Measurements from ENCODE around the gene EFNA5. TPM values are rescaled to one million over a fixed set of nuclear protein-coding genes. Genes with fewer than 3 reads are reported as not detected.

The EFNA5 gene
- total RNA-seq, 1 donor from 2014 or later, result 38.9 TPM

GRCh38 chr5:107370396-107370968 lies 300.3 kb downstream of the EFNA5 start:
- Mint-ChIP-seq H3K4me1 (ENCODE audit: low read depth) (peaks cover 24% of the 10 kb centered on the region), H3K27me3 (ENCODE audit: low read depth) (no peaks in the 10 kb centered on the region), H3K27ac (ENCODE audit: unreplicated experiment) (no peak overlapping the region), H3K9me3 (ENCODE audit: low read depth) (no peaks in the 10 kb centered on the region), H3K4me3 (ENCODE audit: unreplicated experiment) (no peak overlapping the region), H3K36me3 (ENCODE audit: low read depth) (no peaks in the 10 kb centered on the region)
- no peak for TF ChIP-seq CTCF (IDR thresholded peaks at IDR 0.05)
- no peak for DNase-seq (ENCODE audit: low spot score)

DNA sequence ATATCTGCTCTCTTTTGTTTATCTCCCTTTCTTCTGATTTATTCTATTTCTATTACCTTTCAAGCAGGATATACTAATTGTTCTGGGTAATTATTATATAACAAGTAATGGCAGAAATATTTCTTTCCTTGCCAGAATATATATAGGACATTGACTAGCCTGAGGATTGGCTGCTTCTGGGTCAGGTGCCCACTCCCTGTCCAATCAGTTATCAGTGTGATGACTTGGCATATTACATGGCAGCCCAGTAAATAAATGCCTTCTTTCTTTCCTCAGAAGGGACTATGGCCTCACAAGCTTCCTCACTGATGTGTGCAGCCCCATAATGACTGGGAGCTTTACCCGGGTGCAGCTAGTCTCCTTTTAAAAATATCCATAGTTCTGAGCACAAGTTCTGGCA lies 301.1 kb downstream of the EFNA5 start:
- Mint-ChIP-seq H3K4me1 (ENCODE audit: low read depth) (peaks cover 27% of the 10 kb centered on the region), H3K27ac (ENCODE audit: unreplicated experiment) (no peak overlapping the region), H3K4me3 (ENCODE audit: unreplicated experiment) (no peak overlapping the region), H3K9me3 (ENCODE audit: low read depth) (no peaks in the 10 kb centered on the region), H3K27me3 (ENCODE audit: low read depth) (no peaks in the 10 kb centered on the region), H3K36me3 (ENCODE audit: low read depth) (no peaks in the 10 kb centered on the region)
- TF ChIP-seq CTCF (IDR thresholded peaks at IDR 0.05), result no peak
- no peak for DNase-seq (ENCODE audit: low spot score)

DNA sequence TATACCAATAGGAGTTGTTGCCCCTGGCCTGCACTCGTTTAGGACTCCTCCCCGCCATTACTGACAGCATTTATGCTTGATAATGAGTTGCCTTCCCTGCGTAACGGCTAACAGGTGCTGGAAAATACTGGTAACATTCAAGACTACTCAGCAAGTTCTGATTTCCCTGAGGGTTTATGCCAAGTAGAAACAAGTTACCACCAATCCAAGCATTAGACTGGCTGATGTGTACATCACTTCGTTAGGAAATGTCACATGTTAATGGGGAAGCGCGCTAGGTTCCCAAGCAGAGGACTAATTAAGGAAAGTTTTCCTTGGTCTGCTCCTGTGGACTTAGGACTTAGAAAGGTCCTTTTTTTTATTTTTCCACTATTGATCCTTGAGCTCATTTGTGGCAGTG lies 302.1 kb downstream of the EFNA5 start:
- Mint-ChIP-seq H3K27ac (ENCODE audit: unreplicated experiment) (no peak overlapping the region), H3K4me3 (ENCODE audit: unreplicated experiment) (no peak overlapping the region), H3K9me3 (ENCODE audit: low read depth) (no peaks in the 10 kb centered on the region), H3K27me3 (ENCODE audit: low read depth) (no peaks in the 10 kb centered on the region), H3K4me1 (ENCODE audit: low read depth) (peaks cover 27% of the 10 kb centered on the region), H3K36me3 (ENCODE audit: low read depth) (no peaks in the 10 kb centered on the region)
- no peak for TF ChIP-seq CTCF (IDR thresholded peaks at IDR 0.05)
- no peak for DNase-seq (ENCODE audit: low spot score)

- no peaks in the 10 kb centered on the region for H3K9me3 Mint-ChIP-seq (ENCODE audit: low read depth)
- TF ChIP-seq CTCF (IDR thresholded peaks at IDR 0.05), result no peak
- H3K27ac Mint-ChIP-seq (ENCODE audit: unreplicated experiment), result no peak overlapping the region
- DNase-seq (ENCODE audit: low spot score), result no peak
- no peaks in the 10 kb centered on the region for H3K36me3 Mint-ChIP-seq (ENCODE audit: low read depth)
- H3K4me1 Mint-ChIP-seq (ENCODE audit: low read depth), result peaks cover 21% of the 10 kb centered on the region
- H3K27me3 Mint-ChIP-seq (ENCODE audit: low read depth), result no peaks in the 10 kb centered on the region
- no peak overlapping the region for H3K4me3 Mint-ChIP-seq (ENCODE audit: unreplicated experiment)
Observed at GRCh38 chr5:107367939-107368338, 302.8 kb downstream of the EFNA5 start.

DNA sequence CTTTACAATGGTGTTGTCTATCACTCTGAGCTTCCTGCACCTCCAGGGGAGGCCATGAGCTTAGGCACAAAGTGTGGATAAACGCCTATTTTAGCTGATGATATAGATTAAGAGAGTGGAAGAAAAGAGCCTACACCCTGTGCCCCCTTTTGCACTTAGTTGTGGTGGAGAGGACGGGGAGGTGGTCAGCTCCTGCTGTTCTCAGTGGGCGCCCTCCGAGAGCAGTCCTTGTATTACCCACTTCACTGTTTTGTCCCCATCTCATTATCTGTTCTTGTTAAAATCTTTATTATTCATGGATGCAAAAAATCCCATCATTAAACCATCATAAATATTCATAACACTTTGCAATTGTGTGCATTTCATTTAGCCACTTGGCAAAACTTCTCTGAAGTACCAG lies 303.3 kb downstream of the EFNA5 start:
- no peak overlapping the region for H3K27ac Mint-ChIP-seq (ENCODE audit: unreplicated experiment)
- H3K4me1 Mint-ChIP-seq (ENCODE audit: low read depth), result peaks cover 18% of the 10 kb centered on the region

More for the DNA sequence above, 303.3 kb downstream of the EFNA5 start:
- H3K4me3 Mint-ChIP-seq (ENCODE audit: unreplicated experiment), result no peak overlapping the region
- no peak for DNase-seq (ENCODE audit: low spot score)
- no peaks in the 10 kb centered on the region for H3K27me3 Mint-ChIP-seq (ENCODE audit: low read depth)
- no peaks in the 10 kb centered on the region for H3K9me3 Mint-ChIP-seq (ENCODE audit: low read depth)
- TF ChIP-seq CTCF (IDR thresholded peaks at IDR 0.05), result no peak
- H3K36me3 Mint-ChIP-seq (ENCODE audit: low read depth), result no peaks in the 10 kb centered on the region
